H1 (cell line): ENCODE data around the gene WDR19. TPM values are rescaled to one million over a fixed set of nuclear protein-coding genes. Genes with fewer than 3 reads are reported as not detected.

Source experiments
- BACH1 ChIP-seq: IDR thresholded peaks from 2 replicates; pipeline ENCODE4 v1.6.1; 2012; ENCODE audit warnings: low read length, improper control_type of control experiment
- GTF2F1 ChIP-seq: IDR thresholded peaks from 2 replicates; pipeline ENCODE4 v1.6.1; 2012; ENCODE audit warnings: low read depth, low read length, improper control_type of control experiment, borderline replicate concordance
- polyA plus RNA-seq, 7 experiments: library from polyadenylated mRNA; depleted of rRNA in 3 of 7; stranded (reverse) in 5 of 7; unstranded in 2 of 7; fragments of >200 nt in 5 of 7; fragments of 200-250 nt in 2 of 7; gene quantifications; 1 replicate in 5 of 7; 2 replicates in 1 of 7; 4 replicates in 1 of 7; pipeline versions ENCODE4 v1.2.1 to v1.2.3, GENCODE V29; 2011 to 2013; ENCODE audit warnings: missing spikeins in 2 of 7, mixed read lengths in 2 of 7
- total RNA-seq: library from RNA; stranded (reverse); fragmentation: NEBNext Ultra II Directional; extraction: Animal tissue kit (Norgen Biotek cat#: 25700); gene quantifications from 2 replicates; pipeline ENCODE4 v1.2.1, GENCODE V29; 2021
- TF ChIP-seq, protein P1 (sequence below), 3 experiments: IDR thresholded peaks; 1 replicate in 2 of 3; 2 replicates in 1 of 3; pipeline versions ENCODE4 v1.5.1 to v1.6.1; 2011; ENCODE audit warnings: low read length in 3 of 3, mild to moderate bottlenecking in 3 of 3, inconsistent platforms in 2 of 3, low read depth in 1 of 3, moderate library complexity in 1 of 3; ENCODE audit not compliant: insufficient read depth in 1 of 3; ENCODE audit errors: control extremely low read depth in 1 of 3
- TF ChIP-seq, protein P2 (sequence below): fragments of 300-600 bp; sonication (generic); IDR thresholded peaks from 2 replicates; pipeline ENCODE4 v1.7.1; 2012; ENCODE audit warnings: low read length, moderate library complexity, mild to moderate bottlenecking, inconsistent platforms; ENCODE audit not compliant: insufficient replicate concordance

WDR19 gene
- total and polyA plus RNA-seq, 2 of the 8 experiments (the other 6 are each of a cell fraction or from before 2014, with no cell fraction given) = 22.2 to 23.3 TPM

DNA sequence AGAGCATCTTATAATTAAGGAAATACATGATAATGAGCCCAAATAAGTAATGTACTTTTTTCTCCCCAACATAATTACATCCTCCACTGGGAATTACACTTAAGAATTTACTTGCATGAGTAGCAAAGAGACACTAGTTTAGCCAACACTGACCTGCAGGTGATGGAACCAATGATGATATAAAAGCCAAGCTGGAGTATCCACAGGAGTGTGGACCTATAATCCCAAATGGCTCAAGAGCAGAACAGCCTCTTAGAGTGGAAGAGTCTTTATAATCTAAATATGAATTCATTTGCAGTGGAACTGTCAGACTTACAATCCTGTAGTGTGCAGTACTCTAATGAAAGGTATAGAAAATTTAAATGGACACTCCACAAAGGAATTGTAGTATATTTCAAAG lies 22.2 kb downstream of the WDR19 start (continued):
- TF ChIP-seq, protein P1, sequence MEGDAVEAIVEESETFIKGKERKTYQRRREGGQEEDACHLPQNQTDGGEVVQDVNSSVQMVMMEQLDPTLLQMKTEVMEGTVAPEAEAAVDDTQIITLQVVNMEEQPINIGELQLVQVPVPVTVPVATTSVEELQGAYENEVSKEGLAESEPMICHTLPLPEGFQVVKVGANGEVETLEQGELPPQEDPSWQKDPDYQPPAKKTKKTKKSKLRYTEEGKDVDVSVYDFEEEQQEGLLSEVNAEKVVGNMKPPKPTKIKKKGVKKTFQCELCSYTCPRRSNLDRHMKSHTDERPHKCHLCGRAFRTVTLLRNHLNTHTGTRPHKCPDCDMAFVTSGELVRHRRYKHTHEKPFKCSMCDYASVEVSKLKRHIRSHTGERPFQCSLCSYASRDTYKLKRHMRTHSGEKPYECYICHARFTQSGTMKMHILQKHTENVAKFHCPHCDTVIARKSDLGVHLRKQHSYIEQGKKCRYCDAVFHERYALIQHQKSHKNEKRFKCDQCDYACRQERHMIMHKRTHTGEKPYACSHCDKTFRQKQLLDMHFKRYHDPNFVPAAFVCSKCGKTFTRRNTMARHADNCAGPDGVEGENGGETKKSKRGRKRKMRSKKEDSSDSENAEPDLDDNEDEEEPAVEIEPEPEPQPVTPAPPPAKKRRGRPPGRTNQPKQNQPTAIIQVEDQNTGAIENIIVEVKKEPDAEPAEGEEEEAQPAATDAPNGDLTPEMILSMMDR (IDR thresholded peaks at IDR 0.05; ENCODE audit: control extremely low read depth in 1 of 3, insufficient read depth in 1 of 3, low read depth in 1 of 3, low read length in 3 of 3) = no peak
- TF ChIP-seq, protein P2, sequence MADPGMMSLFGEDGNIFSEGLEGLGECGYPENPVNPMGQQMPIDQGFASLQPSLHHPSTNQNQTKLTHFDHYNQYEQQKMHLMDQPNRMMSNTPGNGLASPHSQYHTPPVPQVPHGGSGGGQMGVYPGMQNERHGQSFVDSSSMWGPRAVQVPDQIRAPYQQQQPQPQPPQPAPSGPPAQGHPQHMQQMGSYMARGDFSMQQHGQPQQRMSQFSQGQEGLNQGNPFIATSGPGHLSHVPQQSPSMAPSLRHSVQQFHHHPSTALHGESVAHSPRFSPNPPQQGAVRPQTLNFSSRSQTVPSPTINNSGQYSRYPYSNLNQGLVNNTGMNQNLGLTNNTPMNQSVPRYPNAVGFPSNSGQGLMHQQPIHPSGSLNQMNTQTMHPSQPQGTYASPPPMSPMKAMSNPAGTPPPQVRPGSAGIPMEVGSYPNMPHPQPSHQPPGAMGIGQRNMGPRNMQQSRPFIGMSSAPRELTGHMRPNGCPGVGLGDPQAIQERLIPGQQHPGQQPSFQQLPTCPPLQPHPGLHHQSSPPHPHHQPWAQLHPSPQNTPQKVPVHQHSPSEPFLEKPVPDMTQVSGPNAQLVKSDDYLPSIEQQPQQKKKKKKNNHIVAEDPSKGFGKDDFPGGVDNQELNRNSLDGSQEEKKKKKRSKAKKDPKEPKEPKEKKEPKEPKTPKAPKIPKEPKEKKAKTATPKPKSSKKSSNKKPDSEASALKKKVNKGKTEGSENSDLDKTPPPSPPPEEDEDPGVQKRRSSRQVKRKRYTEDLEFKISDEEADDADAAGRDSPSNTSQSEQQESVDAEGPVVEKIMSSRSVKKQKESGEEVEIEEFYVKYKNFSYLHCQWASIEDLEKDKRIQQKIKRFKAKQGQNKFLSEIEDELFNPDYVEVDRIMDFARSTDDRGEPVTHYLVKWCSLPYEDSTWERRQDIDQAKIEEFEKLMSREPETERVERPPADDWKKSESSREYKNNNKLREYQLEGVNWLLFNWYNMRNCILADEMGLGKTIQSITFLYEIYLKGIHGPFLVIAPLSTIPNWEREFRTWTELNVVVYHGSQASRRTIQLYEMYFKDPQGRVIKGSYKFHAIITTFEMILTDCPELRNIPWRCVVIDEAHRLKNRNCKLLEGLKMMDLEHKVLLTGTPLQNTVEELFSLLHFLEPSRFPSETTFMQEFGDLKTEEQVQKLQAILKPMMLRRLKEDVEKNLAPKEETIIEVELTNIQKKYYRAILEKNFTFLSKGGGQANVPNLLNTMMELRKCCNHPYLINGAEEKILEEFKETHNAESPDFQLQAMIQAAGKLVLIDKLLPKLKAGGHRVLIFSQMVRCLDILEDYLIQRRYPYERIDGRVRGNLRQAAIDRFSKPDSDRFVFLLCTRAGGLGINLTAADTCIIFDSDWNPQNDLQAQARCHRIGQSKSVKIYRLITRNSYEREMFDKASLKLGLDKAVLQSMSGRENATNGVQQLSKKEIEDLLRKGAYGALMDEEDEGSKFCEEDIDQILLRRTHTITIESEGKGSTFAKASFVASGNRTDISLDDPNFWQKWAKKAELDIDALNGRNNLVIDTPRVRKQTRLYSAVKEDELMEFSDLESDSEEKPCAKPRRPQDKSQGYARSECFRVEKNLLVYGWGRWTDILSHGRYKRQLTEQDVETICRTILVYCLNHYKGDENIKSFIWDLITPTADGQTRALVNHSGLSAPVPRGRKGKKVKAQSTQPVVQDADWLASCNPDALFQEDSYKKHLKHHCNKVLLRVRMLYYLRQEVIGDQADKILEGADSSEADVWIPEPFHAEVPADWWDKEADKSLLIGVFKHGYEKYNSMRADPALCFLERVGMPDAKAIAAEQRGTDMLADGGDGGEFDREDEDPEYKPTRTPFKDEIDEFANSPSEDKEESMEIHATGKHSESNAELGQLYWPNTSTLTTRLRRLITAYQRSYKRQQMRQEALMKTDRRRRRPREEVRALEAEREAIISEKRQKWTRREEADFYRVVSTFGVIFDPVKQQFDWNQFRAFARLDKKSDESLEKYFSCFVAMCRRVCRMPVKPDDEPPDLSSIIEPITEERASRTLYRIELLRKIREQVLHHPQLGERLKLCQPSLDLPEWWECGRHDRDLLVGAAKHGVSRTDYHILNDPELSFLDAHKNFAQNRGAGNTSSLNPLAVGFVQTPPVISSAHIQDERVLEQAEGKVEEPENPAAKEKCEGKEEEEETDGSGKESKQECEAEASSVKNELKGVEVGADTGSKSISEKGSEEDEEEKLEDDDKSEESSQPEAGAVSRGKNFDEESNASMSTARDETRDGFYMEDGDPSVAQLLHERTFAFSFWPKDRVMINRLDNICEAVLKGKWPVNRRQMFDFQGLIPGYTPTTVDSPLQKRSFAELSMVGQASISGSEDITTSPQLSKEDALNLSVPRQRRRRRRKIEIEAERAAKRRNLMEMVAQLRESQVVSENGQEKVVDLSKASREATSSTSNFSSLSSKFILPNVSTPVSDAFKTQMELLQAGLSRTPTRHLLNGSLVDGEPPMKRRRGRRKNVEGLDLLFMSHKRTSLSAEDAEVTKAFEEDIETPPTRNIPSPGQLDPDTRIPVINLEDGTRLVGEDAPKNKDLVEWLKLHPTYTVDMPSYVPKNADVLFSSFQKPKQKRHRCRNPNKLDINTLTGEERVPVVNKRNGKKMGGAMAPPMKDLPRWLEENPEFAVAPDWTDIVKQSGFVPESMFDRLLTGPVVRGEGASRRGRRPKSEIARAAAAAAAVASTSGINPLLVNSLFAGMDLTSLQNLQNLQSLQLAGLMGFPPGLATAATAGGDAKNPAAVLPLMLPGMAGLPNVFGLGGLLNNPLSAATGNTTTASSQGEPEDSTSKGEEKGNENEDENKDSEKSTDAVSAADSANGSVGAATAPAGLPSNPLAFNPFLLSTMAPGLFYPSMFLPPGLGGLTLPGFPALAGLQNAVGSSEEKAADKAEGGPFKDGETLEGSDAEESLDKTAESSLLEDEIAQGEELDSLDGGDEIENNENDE = no peak
- no peak for TF ChIP-seq GTF2F1
- TF ChIP-seq BACH1 = no peak
- TF ChIP-seq, all 59 proteins: peak for 0
